ENCODE data around the gene RBM39.

GRCh38 chr20:35726842-35727711 lies 15.0 kb downstream of the RBM39 start:
- TF ChIP-seq SNAI1 (CRISPR knock-in tag; IDR thresholded peaks at IDR 0.05; ENCODE audit: borderline replicate concordance) (no peak), CTCF (CRISPR knock-in tag; IDR thresholded peaks at IDR 0.05) (no peak)
